IMR-90 (cell line): Measurements from ENCODE around the gene EMILIN2. TPM values are rescaled to one million over a fixed set of nuclear protein-coding genes. Genes with fewer than 3 reads are reported as not detected.

Source experiments
- ATAC-seq: fragments of 200-7000 bp; cut with Tn5 transposase; 2 replicates; pipeline ENCODE4 v1.9.1; 2020; ENCODE audit warnings: low read depth, mild to moderate bottlenecking, moderate library complexity
- BruUV-seq: library from RNA; stranded (reverse); fragments of 400-500 nt; replicated peaks from 2 replicates; lab custom pipeline; 2021; lab: Mats Ljungman, UMichigan
- CTCF ChIA-PET: fragments of 300-600 bp; formaldehyde crosslinking; extraction: SDS; loops from one replicate; lab custom pipeline; 2021; ENCODE audit warnings: antibody characterized with exemption; lab: Yijun Ruan, JAX
- POLR2A ChIA-PET: fragments of 300-600 bp; sonication (Branson Sonifier 250); formaldehyde crosslinking; loops from one replicate; lab custom pipeline; 2022; ENCODE audit warnings: antibody characterized with exemption; ENCODE audit not compliant: unreplicated experiment; lab: Charles Lee
- DNase-seq: peaks from one replicate; pipeline ENCODE4 v3.0.0; 2013
- H2AFZ ChIP-seq: replicated peaks from 2 replicates; pipeline ENCODE3; 2013; ENCODE audit warnings: low read length, mild to moderate bottlenecking; ENCODE audit not compliant: poor library complexity
- H2AK5ac ChIP-seq: 2 replicates; pipeline ENCODE4 v1.6.1; 2013; ENCODE audit warnings: low read depth, low read length, inconsistent platforms
- H2AK9ac ChIP-seq: replicated peaks from 2 replicates; pipeline ENCODE3; 2013; ENCODE audit warnings: mild to moderate bottlenecking, low read depth, low read length, moderate library complexity; ENCODE audit not compliant: poor library complexity
- H2BK120ac ChIP-seq: 2 replicates; pipeline ENCODE4 v1.6.1; 2013; ENCODE audit warnings: low read depth, low read length, inconsistent platforms
- H2BK15ac ChIP-seq: 3 replicates; pipeline ENCODE4 v1.6.1; 2013; ENCODE audit warnings: low read depth, low read length, inconsistent platforms
- H2BK20ac ChIP-seq: 2 replicates; pipeline ENCODE4 v1.6.1; 2013; ENCODE audit warnings: low read depth, mild to moderate bottlenecking, inconsistent platforms, low read length, moderate library complexity
- H2BK5ac ChIP-seq: 2 replicates; pipeline ENCODE4 v1.6.1; 2013; ENCODE audit warnings: mild to moderate bottlenecking, low read depth, low read length, inconsistent platforms; ENCODE audit not compliant: poor library complexity, severe bottlenecking
- H3K14ac ChIP-seq: replicated peaks from 2 replicates; pipeline ENCODE4 v1.6.1; 2013; ENCODE audit warnings: low read depth, low read length, inconsistent platforms
- H3K18ac ChIP-seq: 2 replicates; pipeline ENCODE4 v1.6.1; 2013; ENCODE audit warnings: low read depth, low read length, control low read depth
- H3K23ac ChIP-seq: 2 replicates; pipeline ENCODE4 v1.6.1; 2013; ENCODE audit warnings: low read depth, low read length, inconsistent platforms
- H3K27ac ChIP-seq: 2 replicates; pipeline ENCODE4 v1.5.1; 2013; ENCODE audit warnings: mild to moderate bottlenecking, control low read depth, low read length; ENCODE audit not compliant: insufficient read depth
- H3K27me3 ChIP-seq: 2 replicates; pipeline ENCODE4 v1.6.1; 2013; ENCODE audit warnings: low read length; ENCODE audit not compliant: control insufficient read depth, insufficient read depth
- H3K36me3 ChIP-seq: 2 replicates; pipeline ENCODE4 v1.6.1; 2013; ENCODE audit warnings: low read length, mixed read lengths; ENCODE audit not compliant: control insufficient read depth, insufficient read depth
- H3K4ac ChIP-seq: 2 replicates; pipeline ENCODE4 v1.6.1; 2013; ENCODE audit warnings: low read depth, low read length, inconsistent platforms
- H3K4me1 ChIP-seq: 2 replicates; pipeline ENCODE4 v1.6.1; 2013; ENCODE audit warnings: low read length, mixed read lengths; ENCODE audit not compliant: control insufficient read depth, insufficient read depth
- H3K4me2 ChIP-seq: 2 replicates; pipeline ENCODE4 v1.6.1; 2013; ENCODE audit warnings: low read depth, mild to moderate bottlenecking, control low read depth, low read length, moderate library complexity
- H3K4me3 ChIP-seq: 2 replicates; pipeline ENCODE4 v1.5.1; 2013; ENCODE audit warnings: low read depth, mild to moderate bottlenecking, control low read depth, low read length, moderate library complexity; ENCODE audit not compliant: insufficient read depth
- H3K56ac ChIP-seq: 2 replicates; pipeline ENCODE4 v1.6.1; 2013; ENCODE audit warnings: low read length, inconsistent platforms; ENCODE audit not compliant: insufficient read depth; ENCODE audit errors: extremely low read depth
- H3K79me1 ChIP-seq, 2 experiments: 2 replicates each; pipeline ENCODE4 v1.6.1; 2013; ENCODE audit warnings: low read length in 2 of 2, inconsistent platforms in 1 of 2, low read depth in 1 of 2
- H3K9ac ChIP-seq: 2 replicates; pipeline ENCODE4 v1.6.1; 2013; ENCODE audit warnings: low read depth, low read length, control low read depth
- H3K9me1 ChIP-seq: 2 replicates; pipeline ENCODE4 v1.6.1; 2013; ENCODE audit warnings: low read length, inconsistent platforms; ENCODE audit not compliant: insufficient read depth
- H3K9me3 ChIP-seq: 2 replicates; pipeline ENCODE4 v1.6.1; 2013; ENCODE audit warnings: low read length; ENCODE audit not compliant: control insufficient read depth, insufficient read depth
- H4K20me1 ChIP-seq: 2 replicates; pipeline ENCODE4 v1.6.1; 2013; ENCODE audit warnings: low read length, inconsistent platforms; ENCODE audit not compliant: insufficient read depth
- H4K5ac ChIP-seq: 2 replicates; pipeline ENCODE4 v1.6.1; 2013; ENCODE audit warnings: mild to moderate bottlenecking, low read depth, low read length, control low read depth
- H4K8ac ChIP-seq, 2 experiments: 2 replicates each; pipeline ENCODE4 v1.6.1; 2013; ENCODE audit warnings: low read depth in 2 of 2, low read length in 2 of 2, control low read depth in 1 of 2, inconsistent platforms in 1 of 2
- H4K91ac ChIP-seq: 2 replicates; pipeline ENCODE4 v1.6.1; 2013; ENCODE audit warnings: low read depth, low read length, inconsistent platforms; ENCODE audit not compliant: insufficient read depth
- ELK1 ChIP-seq: fragments of 150-350 bp; IDR thresholded peaks from 2 replicates; pipeline ENCODE4 v1.6.1; 2016; ENCODE audit warnings: low read depth, mild to moderate bottlenecking, low read length, moderate library complexity, borderline replicate concordance
- FOS ChIP-seq: fragments of 150-350 bp; IDR thresholded peaks from 2 replicates; pipeline ENCODE4 v1.6.1; 2016; ENCODE audit warnings: low read depth, low read length
- POLR2A ChIP-seq: IDR thresholded peaks from 2 replicates; pipeline ENCODE4 v1.6.1; 2012; ENCODE audit warnings: mild to moderate bottlenecking, low read depth, low read length
- RCOR1 ChIP-seq: IDR thresholded peaks from 2 replicates; pipeline ENCODE4 v1.6.1; 2012; ENCODE audit warnings: mild to moderate bottlenecking, low read length, improper control_type of control experiment; ENCODE audit not compliant: insufficient replicate concordance
- WGBS, 2 experiments: methylation state at CpG; one replicate each; pipeline versions ENCODE4 v1.1.5 to v1.1.7; 2013; ENCODE audit warnings: missing lambda C conversion rate in 2 of 2; ENCODE audit not compliant: insufficient read length in 1 of 2; ENCODE audit errors: extremely low coverage in 2 of 2; 5-methylcytosine and 5-hydroxymethylcytosine counted together
- dilution Hi-C: fragments of 300-500 bp; cut with HindIII; formaldehyde crosslinking; loops from one replicate; pipeline ENCODE4 v1.14.3; 2018; ENCODE audit warnings: low sequenced_read_pairs; ENCODE audit not compliant: unreplicated experiment
- in situ Hi-C: fragments of 300-500 bp; cut with MboI; formaldehyde crosslinking; loops from 3 replicates; pipeline ENCODE4 v1.14.3; 2019; ENCODE audit warnings: low sequenced_read_pairs, inconsistent platforms, mixed read lengths
- intact Hi-C: fragments of 100-400 bp; cut with micrococcal nuclease; formaldehyde crosslinking; loops from 2 replicates; pipeline ENCODE4 v1.10.0; 2022
- polyA plus RNA-seq, 3 experiments: library from polyadenylated mRNA; depleted of rRNA; stranded (reverse); fragments of >200 nt; gene quantifications; 2 replicates each; pipeline ENCODE4 v1.2.3, GENCODE V29; 2012; ENCODE audit warnings: low replicate concordance in 1 of 3
- total RNA-seq: library from RNA; depleted of rRNA; stranded (reverse); fragments of >200 nt; gene quantifications from 2 replicates; pipeline ENCODE4 v1.2.3, GENCODE V29; 2012

The EMILIN2 gene
- total and polyA plus RNA-seq, 2 of the 4 experiments (the other 2 are of a cell fraction): under 0.01 to 0.14 TPM

GRCh38 chr18:2912357-2913299, 65.8 kb downstream of the EMILIN2 start:
- H3K36me3 ChIP-seq: peaks cover 29% of the 10 kb centered on the region
- no peak overlapping the region for H2BK20ac ChIP-seq
- WGBS, 2 experiments: 93% methylated on average over 22 of the region's 29 CpGs; no CpG with 5 or more reads in 1 of the 2 experiments

More at GRCh38 chr18:2912357-2913299, 65.8 kb downstream of the EMILIN2 start:
- ChIA-PET CTCF (no interaction called here), POLR2A (no interaction called here)
- Histone ChIP-seq H2AFZ (no peak overlapping the region), H4K91ac (no peak overlapping the region), H3K9ac (no peak overlapping the region), H3K27me3 (peaks cover 11% of the 10 kb centered on the region), H3K18ac (no peak overlapping the region), H4K5ac (no peak overlapping the region), H2BK15ac (no peak overlapping the region), H3K4ac (no peak overlapping the region), H3K9me3 (no peaks in the 10 kb centered on the region), H2BK5ac (no peak overlapping the region), H2AK9ac (no peak overlapping the region), H2AK5ac (no peak overlapping the region), H3K4me2 (no peak overlapping the region), H3K14ac (no peak overlapping the region), H3K23ac (no peak overlapping the region), H3K4me1 (no peaks in the 10 kb centered on the region), H3K4me3 (no peak overlapping the region), H2BK120ac (no peak overlapping the region), H3K9me1 (peaks cover 14% of the 10 kb centered on the region), H4K20me1 (no peaks in the 10 kb centered on the region; the same call in none of the 2 replicates), H3K27ac (no peak overlapping the region), H4K8ac (no peak overlapping the region), H3K79me1 (peaks cover 0 to 3% of the 10 kb centered on the region in 2 experiments; a peak in 1 of 4 replicates), H3K56ac (no peak overlapping the region)
- no TSS peak for BruUV-seq
- dilution Hi-C loops: no loop called here
- DNase-seq (no peak), ATAC-seq (no peak)
- intact Hi-C loops: no loop called here
- in situ Hi-C loops: no loop called here
- TF ChIP-seq RCOR1 (no peak), POLR2A (no peak), ELK1 (no peak), FOS (no peak)
